GM21717 (cell line): Measurements from ENCODE around the gene CCDC137.
"Not testable (repeated sequence)": the region's sequence is repeated elsewhere in the genome, so short reads cannot be mapped to it uniquely, and the experiment has no call there.

Experiments
- ATAC-seq: cut with Tn5 transposase; IDR thresholded peaks from one replicate; pipeline ENCODE4 v1.9.1; 2021; ENCODE audit warnings: mild to moderate bottlenecking, moderate library complexity; ENCODE audit not compliant: unreplicated experiment

The CCDC137 gene

DNA sequence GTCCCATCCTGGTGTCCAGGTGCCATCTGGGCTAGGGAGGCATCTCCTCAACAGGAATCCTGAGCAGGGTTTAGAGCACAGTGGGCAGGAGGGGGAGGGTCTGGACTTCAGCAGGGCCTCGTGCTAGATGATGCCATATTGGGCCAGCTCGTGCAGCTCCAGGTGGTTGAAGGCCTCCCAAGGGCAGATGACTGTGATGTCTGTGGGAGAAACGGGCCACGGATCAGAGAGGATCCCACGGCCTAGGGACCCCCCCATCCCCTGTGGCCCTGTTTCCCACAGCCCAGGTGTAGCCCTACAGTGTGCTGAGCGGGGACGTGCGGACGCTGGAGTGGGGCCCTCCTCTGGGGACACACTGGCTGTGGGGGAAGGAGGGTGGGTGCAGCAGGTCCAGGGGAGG, 15.6 kb upstream of the CCDC137 start:
- ATAC-seq, result no peak

DNA sequence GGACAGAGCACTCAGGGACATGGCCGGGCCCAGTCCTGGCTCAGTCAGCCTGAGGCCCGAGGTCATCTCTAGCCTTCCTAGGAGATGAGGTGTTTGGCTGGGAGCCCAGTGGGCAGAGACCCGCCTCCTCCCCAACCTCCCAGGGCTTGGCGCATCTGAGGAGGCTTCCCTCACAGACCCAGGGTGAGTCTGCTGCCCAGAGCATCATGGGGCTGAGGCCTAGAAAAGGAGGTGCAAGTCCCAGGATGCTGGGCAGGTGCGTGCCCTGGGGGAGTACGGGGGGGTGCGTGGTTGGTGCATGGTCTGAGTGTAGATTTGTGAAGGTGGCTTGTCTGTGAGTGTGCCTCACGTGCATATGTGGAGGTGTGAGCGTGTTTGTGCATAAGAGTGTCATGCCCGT, 14.8 kb upstream of the CCDC137 start:
- no peak for ATAC-seq

DNA sequence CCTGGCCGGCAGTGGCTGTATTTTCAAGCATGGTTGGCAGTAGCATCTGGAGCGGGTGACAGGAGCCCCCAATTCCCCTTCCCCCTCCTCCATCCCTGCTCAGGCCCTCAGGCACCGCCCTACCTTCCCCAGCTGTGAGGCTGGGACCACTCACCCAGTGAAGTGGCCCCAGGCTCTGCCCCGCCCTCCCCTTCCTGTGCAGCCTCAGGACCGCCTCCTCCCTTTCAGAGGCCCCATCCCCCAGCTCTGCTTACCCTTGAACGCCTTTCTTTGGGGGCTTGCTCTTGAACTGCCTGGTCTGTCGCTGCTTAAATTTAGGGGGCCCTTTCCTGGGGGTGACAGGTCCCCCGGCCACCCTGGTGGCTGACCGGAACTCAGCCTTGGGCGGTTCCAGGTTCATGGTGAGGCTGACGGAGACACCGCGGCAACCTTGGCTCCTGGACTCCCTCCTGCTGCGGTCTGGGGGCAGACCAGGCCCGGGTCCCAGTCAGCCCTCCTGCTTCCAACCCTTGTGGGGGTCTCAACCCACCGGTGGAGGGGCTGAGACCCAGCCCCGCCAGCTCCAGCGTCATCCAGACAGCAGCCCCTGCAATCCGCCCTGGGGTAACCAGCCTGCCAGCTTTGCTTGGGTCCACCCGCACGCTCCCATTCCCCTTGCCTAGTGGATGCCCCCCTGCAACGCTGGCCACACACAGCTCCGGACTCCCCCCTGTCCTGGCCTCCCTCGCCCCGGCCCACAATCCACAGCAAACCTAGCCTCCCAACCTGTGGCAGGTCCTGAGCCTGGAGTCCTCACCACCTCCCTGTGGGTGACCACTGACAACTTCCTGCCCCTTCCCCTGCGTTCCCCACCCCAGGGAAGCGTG, 13.4 kb upstream of the CCDC137 start:
- ATAC-seq, result no peak

DNA sequence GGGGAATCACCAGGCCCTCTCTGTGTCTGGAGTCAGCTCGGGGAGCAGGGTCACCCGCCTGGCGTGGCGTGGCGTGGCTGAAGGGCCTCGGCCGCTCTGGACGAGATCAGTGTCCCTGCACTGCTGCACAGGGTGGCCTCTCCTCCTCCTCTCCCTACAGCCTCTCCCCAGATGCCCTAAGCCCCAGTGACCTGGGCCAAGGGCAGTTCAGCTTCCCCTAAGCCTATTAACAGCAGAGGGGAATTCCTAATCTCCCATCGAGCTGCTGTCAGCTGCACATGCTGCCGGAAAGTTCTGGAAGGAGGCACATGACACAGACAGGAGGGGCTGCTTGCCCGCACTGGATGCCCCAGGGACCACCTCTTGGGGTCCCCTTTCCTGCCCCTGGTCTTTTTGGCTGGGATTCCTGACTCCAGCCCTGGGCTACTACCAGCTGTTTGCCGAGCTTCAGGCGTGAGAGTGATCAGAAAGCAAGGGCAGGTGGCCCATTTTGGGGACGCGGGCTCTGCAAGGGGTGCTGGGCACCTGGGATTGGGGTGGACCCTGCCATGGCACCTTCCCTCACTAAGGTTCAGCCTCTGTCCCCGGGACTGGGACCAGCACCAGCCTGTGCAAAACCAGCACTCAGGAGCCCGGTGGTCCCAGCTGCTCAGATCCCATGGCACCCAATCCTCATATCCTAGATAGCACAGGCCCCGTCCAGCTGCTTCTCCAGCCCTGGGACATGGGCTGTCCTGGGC, 11.0 kb upstream of the CCDC137 start:
- no peak for ATAC-seq

DNA sequence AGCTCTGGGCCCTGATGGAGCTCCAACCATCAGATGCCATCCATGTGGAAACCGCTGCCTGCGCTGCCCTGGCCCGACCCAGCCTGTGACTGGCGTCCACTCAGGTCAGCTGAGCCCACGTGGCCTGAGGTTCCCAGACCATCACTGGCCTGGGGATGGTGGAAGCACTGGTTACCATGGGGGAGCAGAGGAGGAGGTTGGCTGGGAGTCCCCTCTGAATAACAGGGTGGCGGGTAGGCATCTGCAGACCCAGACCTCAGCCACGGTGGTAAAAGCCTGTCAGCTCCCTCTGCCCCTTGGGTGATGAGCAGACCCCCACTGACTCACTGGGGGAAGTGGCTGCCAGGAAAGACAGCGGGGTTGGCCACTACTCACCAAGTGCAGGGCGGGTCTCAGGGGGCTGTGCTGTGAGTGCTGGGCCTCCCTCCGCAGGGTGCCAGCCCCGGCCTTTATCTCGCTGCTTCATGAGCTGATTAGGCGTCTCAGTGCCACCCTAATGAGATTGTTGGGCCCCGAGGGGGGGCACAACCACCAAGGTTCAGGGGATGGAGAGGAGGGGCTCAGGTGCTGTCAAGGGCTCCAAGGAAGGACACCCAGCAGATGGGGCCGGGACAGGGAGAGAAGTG, 10.3 kb upstream of the CCDC137 start, which contains the start of gene PDE6G:
Gene PDE6G, minus strand, starts transcription at position 425 of the 626 bp plus-strand sequence. CDS start 3,237 bp downstream, outside the sequence.
- no peak for ATAC-seq

DNA sequence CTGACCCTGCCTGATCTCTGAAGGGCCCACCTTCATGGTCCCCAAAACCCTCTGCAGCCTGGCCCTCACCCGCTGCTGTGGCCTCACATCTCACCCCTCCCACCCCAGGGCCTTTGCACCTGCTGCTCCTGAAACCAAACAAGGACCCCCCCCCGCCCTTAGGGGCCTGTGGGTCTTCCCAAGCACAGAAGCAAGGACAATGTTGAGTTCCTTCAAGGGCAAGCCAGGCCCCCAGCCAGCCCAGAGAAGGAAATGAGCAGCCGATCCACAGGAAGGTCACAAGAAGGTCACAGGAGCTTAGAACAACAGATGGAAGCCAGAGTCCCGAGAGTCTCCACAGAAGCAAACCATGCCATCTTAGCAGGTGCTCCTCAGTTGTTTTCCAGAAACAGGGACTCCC, 9.7 kb upstream of the CCDC137 start:
- ATAC-seq, result no peak

DNA sequence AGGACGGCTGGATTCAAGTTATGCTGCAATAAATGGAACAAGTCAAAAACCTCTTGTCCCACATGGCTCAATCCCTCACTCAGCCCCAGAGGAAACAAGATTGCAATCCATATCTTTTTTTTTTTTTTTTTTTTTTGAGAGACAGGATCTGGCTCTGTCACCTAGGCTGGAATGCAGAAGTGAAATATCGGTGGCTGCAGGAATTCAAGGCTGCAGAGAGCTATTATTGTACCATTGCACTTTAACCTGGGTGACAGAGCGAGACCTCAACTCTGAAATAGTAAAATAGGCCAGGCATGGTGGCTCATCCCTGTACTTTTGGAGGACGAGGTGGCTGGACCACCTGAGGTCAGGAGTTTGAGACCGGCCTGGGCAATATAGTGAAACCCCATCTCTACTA, 7.5 kb upstream of the CCDC137 start:
- ATAC-seq, result no peak

DNA sequence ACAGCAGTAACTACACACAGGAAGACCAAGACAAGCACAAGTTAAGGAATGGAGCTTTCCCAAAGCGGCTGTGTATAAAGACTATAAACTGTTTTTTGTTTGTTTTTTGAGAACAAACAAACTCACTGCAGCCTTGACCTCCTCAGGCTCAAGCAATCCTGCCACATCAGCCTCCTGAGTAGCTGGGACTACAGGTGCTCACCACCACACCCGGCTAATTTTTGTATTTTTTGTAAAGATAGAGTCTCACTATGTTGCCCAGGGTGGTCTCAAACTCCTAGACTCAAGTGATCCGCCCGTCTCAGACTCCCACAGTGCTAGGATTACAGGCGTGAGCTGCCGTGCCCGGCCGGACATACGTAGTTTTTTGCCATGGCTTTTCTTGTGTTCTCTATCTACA, 6.1 kb upstream of the CCDC137 start:
- no peak for ATAC-seq

DNA sequence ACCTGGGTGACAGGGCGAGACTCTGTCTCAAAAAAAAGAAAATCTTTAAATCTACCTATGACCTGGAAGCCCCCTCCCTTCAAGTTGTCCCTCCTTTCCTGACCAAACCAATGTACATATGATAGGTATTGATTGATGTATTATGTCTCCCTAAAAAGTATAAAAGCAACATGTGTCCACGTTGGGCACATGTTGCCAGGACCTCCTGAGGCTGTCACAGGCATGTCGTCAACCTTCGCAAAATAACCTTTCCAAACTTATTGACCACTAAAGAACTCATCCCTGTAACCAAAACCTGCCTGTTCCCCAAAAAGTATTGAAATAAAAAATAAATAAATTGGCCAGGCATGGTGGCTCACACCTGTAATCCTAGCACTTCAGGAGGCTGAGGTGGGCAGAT, 4.5 kb upstream of the CCDC137 start:
- no peak for ATAC-seq

DNA sequence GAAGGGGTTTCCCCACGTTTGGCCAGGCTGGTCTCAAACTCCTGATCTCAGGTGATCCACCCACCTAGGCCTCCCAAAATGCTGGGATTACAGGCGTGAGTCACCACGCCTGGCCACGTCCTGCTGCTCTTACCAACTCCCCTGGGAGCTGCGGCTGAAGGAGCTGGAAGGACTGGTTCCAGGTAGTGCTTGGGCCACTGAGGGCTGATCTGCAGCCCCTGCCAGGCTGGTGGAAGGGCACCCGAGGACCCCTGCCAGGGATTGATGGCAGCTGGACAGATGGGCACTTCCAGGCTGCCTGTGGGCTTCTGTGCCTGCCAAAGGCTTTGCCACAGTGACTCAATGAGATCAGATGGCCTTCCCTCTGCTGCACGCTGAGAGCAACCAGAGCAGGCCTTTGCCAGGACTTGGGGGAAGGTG, 2.5 kb upstream of the CCDC137 start:
- ATAC-seq, result no peak

DNA sequence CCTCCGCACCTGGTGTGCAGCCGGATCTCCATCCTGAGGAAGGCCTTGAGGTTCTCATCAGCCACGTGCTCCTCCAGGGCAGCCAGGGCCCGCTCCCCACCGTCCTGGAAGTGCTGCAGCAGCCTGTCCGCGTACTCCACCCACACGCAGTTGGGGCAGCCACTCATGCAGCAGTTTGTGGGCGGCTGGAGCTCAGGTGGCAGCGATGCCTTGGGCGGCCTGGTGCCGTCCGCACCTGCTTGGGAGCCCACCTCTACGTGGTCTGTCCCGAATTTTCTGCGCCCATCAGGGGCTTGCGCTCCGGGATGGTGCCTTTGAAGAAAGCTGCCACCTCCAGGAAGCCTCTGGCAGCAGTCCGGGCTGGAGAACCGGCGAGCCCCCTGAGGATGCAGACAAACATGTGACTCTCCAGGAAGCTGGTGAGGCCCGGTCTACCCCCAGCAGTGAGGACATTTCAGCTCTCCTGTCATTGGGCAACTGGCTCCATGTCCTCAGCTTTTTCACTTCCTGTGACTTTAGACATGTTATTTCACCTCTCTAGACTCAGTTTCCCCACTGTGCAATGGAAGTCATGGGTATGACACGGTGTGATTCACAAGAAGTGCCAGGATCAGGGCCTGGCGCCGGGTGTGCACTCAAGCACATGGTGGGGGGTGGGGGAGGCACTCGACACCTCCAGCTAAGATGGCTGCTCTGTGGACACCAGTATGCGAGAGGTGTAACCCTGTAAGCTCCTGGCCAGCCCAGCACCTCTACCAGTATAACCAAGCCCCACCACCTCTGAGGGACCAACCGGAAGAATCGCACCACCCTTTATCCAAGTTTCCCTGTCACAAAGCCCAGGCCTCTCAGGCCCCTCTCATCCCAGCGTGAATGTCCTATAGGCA, 1.1 kb upstream of the CCDC137 start:
- ATAC-seq, result no peak

DNA sequence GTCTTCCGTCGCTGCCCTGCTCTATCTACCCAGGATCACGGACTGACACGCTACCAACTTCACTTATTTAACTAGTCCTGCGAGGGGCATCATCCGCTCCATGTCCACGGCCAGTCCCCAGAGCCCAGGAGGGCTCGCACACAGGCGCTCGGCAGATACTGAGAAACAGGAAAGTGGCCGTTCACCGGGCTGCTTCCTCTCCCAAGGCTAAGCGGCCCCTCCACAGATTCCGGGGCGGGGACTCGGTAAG, 520 bp upstream of the CCDC137 start:
- ATAC-seq, result peak; percentile 20

DNA sequence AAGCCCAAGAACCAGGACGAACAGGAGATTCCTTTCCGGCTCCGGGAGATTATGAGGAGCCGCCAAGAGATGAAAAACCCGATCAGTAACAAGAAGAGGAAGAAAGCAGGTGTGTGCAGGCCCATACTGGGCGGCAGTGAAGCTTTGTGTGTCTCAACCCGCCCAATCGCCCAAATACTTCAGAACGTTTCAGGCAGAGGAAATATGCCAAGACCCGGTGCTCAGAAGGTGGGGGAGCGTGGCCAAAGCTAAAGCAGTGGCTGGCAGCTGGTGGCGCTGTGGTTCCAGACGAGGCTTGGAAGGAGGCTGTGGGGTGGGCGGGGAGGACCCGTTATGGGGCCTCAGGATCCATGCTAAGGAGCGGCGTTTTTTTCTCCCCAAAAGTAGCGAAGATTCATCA, 1.2 kb downstream of the CCDC137 start:
- ATAC-seq, result no peak

DNA sequence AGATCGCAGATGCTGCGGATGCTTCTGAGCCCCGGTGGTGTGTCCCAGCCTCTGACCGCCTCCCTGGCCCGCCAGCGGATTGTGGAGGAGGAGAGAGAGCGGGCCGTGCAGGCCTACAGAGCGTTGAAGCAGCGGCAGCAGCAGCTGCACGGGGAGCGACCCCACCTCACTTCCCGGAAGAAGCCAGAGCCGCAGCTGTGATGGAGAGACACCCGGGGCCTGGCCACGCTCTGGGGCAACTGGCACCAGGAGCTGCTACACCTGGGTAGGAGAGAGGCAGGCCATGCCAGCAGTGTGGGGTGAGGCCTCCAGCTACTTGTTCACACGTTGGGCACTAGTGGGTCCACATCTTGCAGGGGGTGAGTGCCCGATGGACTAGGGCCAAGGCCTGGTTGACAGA, 6.0 kb downstream of the CCDC137 start:
- ATAC-seq, result no peak

DNA sequence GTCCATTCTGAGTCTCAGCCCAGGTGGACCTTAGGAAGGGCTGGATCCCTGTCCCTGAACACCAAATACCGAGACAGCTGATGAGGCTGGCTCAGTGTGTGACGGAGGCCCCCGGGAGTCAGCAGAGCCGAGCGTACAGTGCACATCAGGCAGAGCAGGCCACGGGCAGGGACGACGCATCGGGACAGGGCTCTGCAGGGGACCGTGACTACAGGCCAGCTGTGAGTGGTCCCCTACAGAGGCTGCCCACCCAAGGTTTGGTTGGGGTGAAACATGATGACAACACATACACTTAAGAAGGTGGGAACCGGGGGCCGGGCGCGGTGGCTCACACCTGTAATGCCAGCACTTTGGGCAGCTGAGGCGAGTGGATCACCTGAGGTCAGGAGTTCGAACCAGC, 6.4 kb downstream of the CCDC137 start:
- no peak for ATAC-seq

DNA sequence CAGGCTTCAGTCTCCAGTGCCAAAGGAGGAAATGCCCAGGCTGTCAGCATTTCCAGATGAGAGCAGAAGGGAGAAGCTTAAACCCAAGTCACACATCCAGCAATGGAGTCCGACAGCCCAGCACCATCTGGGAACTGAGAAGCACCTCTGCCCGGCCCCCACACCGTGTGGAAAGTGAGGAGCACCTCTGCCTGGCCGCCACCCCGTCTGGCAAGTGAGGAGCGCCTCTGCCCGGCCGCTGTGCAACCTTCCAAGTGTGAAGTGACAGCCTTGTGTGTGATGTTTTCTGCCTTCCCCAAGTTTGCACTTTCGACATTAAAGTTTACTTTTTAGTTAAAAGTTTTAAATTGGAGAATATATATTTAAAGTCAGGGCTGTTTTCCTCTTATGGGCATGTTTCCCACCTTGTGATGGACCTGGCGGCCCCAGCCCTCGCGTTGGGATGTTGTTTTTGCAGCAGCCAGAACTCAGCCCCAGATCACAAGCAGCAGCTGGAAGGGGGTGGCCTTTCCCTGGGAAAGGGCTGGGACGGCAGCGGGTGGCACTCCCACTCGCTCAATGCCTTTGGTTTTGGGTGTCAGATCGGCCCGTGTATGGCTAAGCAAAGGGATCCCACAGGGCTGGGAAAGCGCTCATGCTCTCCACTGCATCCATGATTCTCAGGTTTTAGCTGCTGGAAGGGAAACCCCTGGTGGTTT, 7.2 kb downstream of the CCDC137 start:
- no peak for ATAC-seq

DNA sequence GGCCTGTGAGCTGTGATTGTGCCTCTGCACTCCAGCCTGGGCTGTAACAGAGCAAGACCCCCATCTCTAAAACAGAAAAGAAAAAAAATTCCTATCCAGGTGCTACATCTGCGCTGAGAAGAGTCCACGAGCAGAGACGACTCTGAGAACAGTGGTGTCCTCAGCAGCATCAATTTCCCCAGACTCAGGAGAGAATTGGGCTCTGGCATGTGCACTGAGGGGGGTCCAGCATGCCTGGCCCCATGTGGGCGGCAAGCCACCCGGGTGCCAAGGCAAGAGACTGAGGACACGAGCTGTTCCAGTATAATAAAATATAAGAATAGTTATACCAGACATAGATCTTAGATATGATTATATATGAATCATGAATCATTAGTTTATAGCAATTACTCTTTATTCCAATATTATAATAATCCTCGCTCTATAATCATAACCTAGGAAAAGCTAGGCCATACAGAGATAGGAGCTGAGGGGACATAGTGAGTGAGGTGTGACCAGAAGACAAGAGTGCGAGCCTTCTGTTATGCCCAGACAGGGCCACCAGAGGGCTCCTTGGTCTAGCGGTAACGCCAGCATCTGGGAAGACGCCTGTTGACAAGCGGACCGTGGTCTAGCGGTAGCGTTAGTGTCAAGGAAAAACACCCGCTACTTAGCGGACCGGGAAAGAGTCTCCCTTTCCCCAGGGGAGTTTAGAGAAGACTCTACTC, 9.1 kb downstream of the CCDC137 start:
- ATAC-seq, result not testable (repeated sequence)

DNA sequence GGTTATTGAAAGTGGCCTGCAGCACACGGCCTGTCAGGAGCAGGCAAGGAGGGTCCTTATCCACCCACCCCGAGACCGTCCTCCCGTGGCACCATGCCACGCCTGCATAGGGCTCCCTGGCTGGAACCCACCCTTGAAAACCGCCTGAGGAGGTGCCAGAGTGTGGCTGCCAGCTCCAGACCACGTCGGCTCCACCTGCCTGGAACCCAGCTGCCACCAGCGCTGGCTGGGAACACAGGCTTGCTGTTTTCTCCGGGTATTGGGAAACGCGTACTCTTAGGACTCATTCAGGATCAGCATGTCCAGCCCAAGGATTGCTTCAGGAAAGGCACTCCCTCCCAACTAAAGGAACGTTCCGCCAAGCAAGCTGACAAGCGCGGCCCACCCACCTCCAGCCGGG, 10.4 kb downstream of the CCDC137 start:
- ATAC-seq, result no peak

DNA sequence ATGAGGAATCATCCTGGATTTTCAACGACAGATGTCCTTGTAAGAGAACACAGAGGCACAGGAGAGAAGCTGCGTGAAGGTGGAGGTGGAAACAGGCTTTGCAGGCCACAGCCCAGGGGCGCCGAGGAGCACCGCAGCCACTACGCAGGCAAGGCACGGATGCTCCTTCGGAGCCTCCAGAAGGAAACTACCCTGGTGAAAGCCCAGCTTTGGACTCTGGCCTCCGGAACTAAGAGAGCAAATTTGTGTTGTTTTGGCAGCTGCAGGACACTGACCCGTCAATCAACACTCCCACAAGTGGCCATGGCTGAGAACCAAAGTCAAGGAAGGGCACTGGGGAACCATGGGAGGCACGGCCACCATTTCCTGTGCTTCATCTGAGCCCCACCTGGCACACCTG, 13.6 kb downstream of the CCDC137 start:
- no peak for ATAC-seq

DNA sequence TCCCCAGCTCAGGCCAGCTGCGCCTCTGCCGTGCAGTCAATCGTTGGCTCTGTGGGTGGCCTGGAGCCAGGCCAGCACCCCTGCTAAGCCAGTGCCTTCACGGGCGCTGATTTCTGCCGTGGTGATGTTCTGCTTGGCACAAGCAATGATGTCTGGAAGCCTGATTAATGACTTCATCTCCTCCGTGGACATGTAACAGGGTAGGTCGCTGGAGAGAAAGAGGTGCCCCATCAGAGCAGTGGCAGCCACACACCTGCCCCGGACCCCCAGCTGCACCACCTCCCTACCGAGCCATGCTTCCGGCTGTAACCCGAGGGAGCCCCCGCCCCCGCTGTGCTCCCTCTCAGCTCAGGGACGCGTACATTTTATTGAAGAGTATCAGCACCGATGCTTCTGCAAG, 15.1 kb downstream of the CCDC137 start:
- no peak for ATAC-seq
